Lower lobe of right lung (tissue), 2 donors: ENCODE data around the gene CINP. TPM values are rescaled to one million over a fixed set of nuclear protein-coding genes. Genes with fewer than 3 reads are reported as not detected.
A peak's percentile ranks its signal among the peaks of the same experiment; 100 is the strongest.

Experiments used
- ATAC-seq, 2 donors: fragments of 200-7000 bp; cut with Tn5 transposase; one replicate each; pipeline ENCODE4 v1.9.1; 2020 to 2022; ENCODE audit warnings: mild to moderate bottlenecking in 2 of 2, moderate library complexity in 2 of 2
- DNase-seq: peaks from one replicate; pipeline ENCODE4 v3.0.0-alpha.2; 2020
- H3K27ac ChIP-seq: fragments of 200-600 bp; one replicate; pipeline ENCODE4 v1.8.0; 2022
- H3K27me3 ChIP-seq: fragments of 200-600 bp; one replicate; pipeline ENCODE4 v1.8.0; 2022; ENCODE audit warnings: low read depth
- H3K36me3 ChIP-seq: fragments of 200-600 bp; one replicate; pipeline ENCODE4 v1.8.0; 2022; ENCODE audit warnings: mild to moderate bottlenecking
- H3K4me1 ChIP-seq: fragments of 200-600 bp; one replicate; pipeline ENCODE4 v1.8.0; 2022
- H3K4me3 ChIP-seq: fragments of 200-600 bp; one replicate; pipeline ENCODE4 v1.8.0; 2022; ENCODE audit warnings: mild to moderate bottlenecking
- H3K9me3 ChIP-seq: fragments of 200-600 bp; one replicate; pipeline ENCODE4 v1.8.0; 2022
- CTCF ChIP-seq: fragments of 200-600 bp; IDR thresholded peaks from one replicate; pipeline ENCODE4 v1.8.0; 2022; ENCODE audit warnings: antibody characterized with exemption, mild to moderate bottlenecking
- intact Hi-C: fragments of 100-400 bp; cut with DNase I; formaldehyde crosslinking; loops from one replicate; pipeline ENCODE4 v1.11.0; 2022
- total RNA-seq: library from RNA; stranded (reverse); fragmentation: NEBNext Ultra II Directional; extraction: Animal tissue kit (Norgen Biotek cat#: 25700); gene quantifications from one replicate; pipeline ENCODE4 v1.2.1, GENCODE V29; 2021
- donor health status: DM: no; HTN: yes; CAD: no; lungs with severe emphysema.

The CINP gene
- total RNA-seq, 1 donor from 2014 or later: 34.3 TPM

GRCh38 chr14:102378830-102379229 lies 16.1 kb upstream of the CINP start:
- intact Hi-C loops: no loop called here
- Histone ChIP-seq H3K27ac (no peak overlapping the region), H3K4me3 (no peak overlapping the region), H3K9me3 (no peaks in the 10 kb centered on the region), H3K36me3 (peaks cover 34% of the 10 kb centered on the region), H3K27me3 (no peaks in the 10 kb centered on the region), H3K4me1 (no peaks in the 10 kb centered on the region)
- ATAC-seq (no peak), DNase-seq (no peak)
- no peak for TF ChIP-seq CTCF

DNA sequence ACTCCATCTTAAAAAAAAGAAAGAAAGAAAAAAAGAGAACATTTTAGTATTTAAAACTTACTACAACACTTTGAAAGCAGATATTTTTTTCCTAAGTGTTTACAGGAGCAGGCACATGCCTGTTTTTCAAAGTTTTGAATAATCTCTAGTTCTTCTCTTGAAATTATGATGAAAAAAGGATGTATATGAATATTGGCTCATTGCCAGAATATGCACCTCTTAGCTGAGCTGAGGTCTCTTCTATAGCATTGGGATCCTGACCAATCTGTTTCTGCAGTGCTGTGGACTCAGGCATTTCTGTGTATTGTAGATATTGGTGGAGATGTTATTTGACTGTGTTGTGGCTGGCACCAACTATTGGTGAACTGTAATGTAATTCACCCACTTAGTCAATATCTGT lies 15.0 kb upstream of the CINP start:
- no peaks in the 10 kb centered on the region for H3K27me3 ChIP-seq
- peaks cover 25% of the 10 kb centered on the region for H3K36me3 ChIP-seq

GRCh38 chr14:102375119-102375518 lies 12.4 kb upstream of the CINP start:
- Histone ChIP-seq H3K4me3 (no peak overlapping the region), H3K9me3 (no peaks in the 10 kb centered on the region), H3K27me3 (no peaks in the 10 kb centered on the region), H3K36me3 (peaks cover 31% of the 10 kb centered on the region), H3K27ac (no peak overlapping the region), H3K4me1 (peaks cover 7% of the 10 kb centered on the region)
- no peak for ATAC-seq
- intact Hi-C loops: no loop called here
- TF ChIP-seq CTCF: no peak
- no peak for DNase-seq

More for the DNA sequence above, 15.0 kb upstream of the CINP start:
- TF ChIP-seq CTCF: no peak
- H3K27ac ChIP-seq: no peak overlapping the region
- H3K9me3 ChIP-seq: no peaks in the 10 kb centered on the region
- DNase-seq (no peak), ATAC-seq (no peak)
- no peaks in the 10 kb centered on the region for H3K4me1 ChIP-seq
- intact Hi-C loops: no loop called here
- no peak overlapping the region for H3K4me3 ChIP-seq

GRCh38 chr14:102374264-102374663 lies 11.6 kb upstream of the CINP start:
- peaks cover 31% of the 10 kb centered on the region for H3K36me3 ChIP-seq
- DNase-seq (no peak), ATAC-seq (peak in 1 of 2 donors; percentile 53)
- no peak overlapping the region for H3K4me3 ChIP-seq
- intact Hi-C loops: no loop called here
- no peaks in the 10 kb centered on the region for H3K27me3 ChIP-seq
- H3K27ac ChIP-seq: no peak overlapping the region
- H3K9me3 ChIP-seq: no peaks in the 10 kb centered on the region
- no peak for TF ChIP-seq CTCF
- H3K4me1 ChIP-seq: peaks cover 12% of the 10 kb centered on the region

- no peak for TF ChIP-seq CTCF
- intact Hi-C loops: no loop called here
- Histone ChIP-seq H3K4me1 (peaks cover 12% of the 10 kb centered on the region), H3K4me3 (no peak overlapping the region), H3K9me3 (no peaks in the 10 kb centered on the region), H3K27me3 (no peaks in the 10 kb centered on the region), H3K36me3 (peaks cover 21% of the 10 kb centered on the region), H3K27ac (no peak overlapping the region)
- ATAC-seq: no peak
- DNase-seq: no peak
These were observed 10.4 kb upstream of the CINP start for GRCh38 chr14:102373110-102373509.

DNA sequence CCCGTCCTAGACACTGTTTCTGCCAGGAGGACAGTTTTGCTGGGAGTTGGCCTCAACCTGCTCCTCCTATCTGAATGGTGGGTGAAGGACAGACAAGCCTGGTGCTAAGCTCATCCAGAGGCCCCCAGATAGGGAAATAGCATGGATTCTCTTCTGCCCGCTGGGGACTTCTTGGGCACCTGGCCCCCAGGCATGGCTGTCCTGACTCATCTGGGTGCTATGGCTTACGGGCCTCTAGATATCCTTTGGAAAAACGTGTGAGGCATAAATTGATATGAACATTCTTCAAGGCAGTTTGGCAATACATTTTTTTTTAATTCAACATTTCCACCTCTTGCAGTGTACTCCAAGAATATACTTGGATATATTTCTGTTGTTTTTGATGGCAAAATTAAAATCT lies 8.7 kb upstream of the CINP start:
- Histone ChIP-seq H3K36me3 (peaks cover 6% of the 10 kb centered on the region), H3K27me3 (no peaks in the 10 kb centered on the region), H3K27ac (no peak overlapping the region), H3K4me3 (no peak overlapping the region), H3K9me3 (no peaks in the 10 kb centered on the region), H3K4me1 (peaks cover 12% of the 10 kb centered on the region)
- TF ChIP-seq CTCF: no peak
- ATAC-seq (no peak), DNase-seq (no peak)
- intact Hi-C loops: no loop called here
